ENCODE results near the gene PROSER3.

PROSER3 gene

DNA sequence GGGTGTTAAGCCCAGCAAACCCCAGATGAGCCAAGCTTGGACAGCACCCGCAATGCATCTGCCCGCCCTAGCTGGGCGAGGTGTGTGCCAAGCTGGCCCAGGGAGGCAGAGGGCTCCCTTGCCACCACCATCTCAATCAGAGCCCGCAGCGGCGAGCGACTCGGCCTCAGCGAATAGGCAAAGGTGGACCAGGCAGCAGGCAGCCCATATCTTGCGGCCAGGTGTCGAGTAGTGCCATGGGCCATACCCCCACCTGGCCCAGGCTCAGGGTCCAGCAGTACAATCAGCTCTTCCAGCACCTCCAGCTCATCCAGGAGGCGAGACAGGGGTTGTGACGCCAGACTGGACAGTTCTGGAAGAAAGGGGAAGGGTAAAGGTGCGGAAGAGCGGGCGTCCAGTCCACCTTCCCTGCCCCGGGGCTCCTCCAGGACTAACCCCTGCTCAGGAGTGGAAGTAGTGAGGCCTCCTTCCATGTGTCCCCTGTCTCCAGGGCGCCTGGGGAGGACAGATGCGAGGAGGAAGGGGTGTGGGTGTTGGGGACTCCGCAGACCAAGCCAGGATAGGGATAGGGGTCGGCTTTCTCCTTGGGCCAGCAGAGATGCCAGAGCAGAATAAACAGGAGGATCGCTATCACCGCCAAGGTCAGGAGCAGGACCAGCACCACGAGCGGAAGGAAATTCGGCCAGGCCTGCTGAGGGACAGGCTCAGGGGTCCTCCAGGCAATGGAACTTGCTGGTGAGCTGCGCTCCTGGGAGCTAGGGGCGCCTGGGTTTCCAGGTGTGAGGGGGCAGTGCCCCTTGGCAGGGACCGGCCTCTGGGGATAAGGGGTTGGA is 18.5 kb upstream of the PROSER3 start:
- Histone ChIP-seq H3K27ac (no peak overlapping the region), H3K36me3 (replicated peaks) (peaks cover 25% of the 10 kb centered on the region), H3K4me3 (ENCODE audit: low read depth, low read length) (peak overlapping the region; percentile 68), H3K27me3 (replicated peaks) (no peaks in the 10 kb centered on the region)
- in situ Hi-C loops (cut with HindIII; ENCODE audit: low pct_ligation_motif_present, low sequenced_read_pairs), result no loop called here
- no peak for DNase-seq
- TF ChIP-seq, protein P1, sequence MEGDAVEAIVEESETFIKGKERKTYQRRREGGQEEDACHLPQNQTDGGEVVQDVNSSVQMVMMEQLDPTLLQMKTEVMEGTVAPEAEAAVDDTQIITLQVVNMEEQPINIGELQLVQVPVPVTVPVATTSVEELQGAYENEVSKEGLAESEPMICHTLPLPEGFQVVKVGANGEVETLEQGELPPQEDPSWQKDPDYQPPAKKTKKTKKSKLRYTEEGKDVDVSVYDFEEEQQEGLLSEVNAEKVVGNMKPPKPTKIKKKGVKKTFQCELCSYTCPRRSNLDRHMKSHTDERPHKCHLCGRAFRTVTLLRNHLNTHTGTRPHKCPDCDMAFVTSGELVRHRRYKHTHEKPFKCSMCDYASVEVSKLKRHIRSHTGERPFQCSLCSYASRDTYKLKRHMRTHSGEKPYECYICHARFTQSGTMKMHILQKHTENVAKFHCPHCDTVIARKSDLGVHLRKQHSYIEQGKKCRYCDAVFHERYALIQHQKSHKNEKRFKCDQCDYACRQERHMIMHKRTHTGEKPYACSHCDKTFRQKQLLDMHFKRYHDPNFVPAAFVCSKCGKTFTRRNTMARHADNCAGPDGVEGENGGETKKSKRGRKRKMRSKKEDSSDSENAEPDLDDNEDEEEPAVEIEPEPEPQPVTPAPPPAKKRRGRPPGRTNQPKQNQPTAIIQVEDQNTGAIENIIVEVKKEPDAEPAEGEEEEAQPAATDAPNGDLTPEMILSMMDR (IDR thresholded peaks at IDR 0.05; ENCODE audit: low read depth, low read length, missing control alignments), result no peak

DNA sequence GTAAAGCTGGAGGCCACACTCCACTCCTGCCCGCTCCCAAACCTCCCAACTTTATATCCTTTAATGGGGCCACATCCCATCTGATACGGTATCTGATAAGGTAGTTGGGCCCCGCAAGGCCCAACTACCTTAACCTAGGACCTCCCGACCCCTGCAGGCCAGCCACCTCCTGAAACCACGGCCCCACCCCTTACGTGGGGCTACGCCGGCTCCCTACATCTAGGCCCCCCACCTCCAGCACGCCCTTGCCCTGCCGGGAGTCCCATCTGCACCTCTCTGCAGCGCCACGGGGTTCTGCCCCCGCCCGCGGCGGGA is 17.9 kb upstream of the PROSER3 start:
- no peak overlapping the region for H3K27ac ChIP-seq
- DNase-seq, result no peak
- TF ChIP-seq, protein P1 (IDR thresholded peaks at IDR 0.05; ENCODE audit: low read depth, low read length, missing control alignments), result no peak
- peak overlapping the region; percentile 68 for H3K4me3 ChIP-seq (ENCODE audit: low read depth, low read length)
- peaks cover 20% of the 10 kb centered on the region for H3K36me3 ChIP-seq (replicated peaks)
- in situ Hi-C loops (cut with HindIII; ENCODE audit: low pct_ligation_motif_present, low sequenced_read_pairs), result no loop called here
- H3K27me3 ChIP-seq (replicated peaks), result no peaks in the 10 kb centered on the region

DNA sequence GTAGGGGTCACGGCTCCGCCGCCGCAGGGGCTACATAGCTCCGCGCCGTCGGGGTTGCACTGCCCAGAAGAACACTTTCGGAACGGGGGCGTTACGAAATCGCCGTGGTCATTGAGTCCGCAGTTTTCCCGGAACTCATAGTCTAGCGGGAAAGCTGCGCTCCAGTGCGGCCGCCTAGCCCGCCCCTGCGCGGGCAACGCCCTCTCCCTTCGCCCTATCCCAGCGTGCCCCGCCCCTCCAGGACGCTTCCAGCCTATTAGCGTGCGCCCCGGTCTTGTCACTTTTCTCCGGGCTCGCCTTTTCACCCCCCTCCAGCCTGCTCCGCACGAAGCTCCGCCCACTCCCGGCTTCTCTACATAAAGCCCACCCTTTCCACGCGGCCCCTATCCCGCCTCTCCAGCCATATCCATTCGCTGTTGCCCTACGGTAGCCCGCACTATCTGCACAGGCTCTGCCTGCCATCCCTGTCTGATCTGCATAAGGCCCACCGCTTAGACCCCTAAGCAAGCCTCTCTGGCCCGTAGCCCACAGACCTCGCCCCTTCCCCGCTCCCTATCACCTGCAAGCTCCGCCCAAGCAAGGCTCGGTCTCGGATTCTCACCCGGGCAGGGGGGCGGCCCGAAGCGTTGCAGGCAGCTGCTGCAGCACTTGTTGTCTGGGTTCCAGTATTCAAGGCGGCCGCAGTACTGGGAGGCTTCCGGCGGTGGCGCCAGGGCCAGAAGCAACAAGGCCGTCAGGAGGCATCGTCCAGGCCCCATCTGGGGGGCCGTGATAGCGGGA is 17.4 kb upstream of the PROSER3 start:
- Histone ChIP-seq H3K27me3 (replicated peaks) (no peaks in the 10 kb centered on the region), H3K27ac (peak overlapping the region; percentile 48), H3K36me3 (replicated peaks) (peaks cover 19% of the 10 kb centered on the region), H3K4me3 (ENCODE audit: low read depth, low read length) (peak overlapping the region; percentile 68)
- in situ Hi-C loops (cut with HindIII; ENCODE audit: low pct_ligation_motif_present, low sequenced_read_pairs), result no loop called here
- TF ChIP-seq, protein P1 (IDR thresholded peaks at IDR 0.05; ENCODE audit: low read depth, low read length, missing control alignments), result peak; percentile 41
- peak; percentile 97 for DNase-seq

DNA sequence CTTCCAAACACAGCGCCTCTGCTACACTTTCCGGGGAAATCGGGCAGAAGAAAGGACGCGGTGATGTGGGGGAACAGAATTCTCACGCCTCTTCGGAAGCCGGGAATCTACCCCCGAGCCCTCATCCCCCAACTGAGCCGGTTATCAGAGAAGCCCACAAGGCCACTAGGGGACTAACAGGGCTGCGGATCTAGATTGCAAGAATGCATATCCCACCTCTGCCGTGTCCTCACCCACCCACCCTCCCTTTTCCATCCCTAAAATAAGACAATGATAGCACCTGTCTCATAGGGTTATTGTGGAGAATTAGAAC is 16.8 kb upstream of the PROSER3 start:
- in situ Hi-C loops (cut with HindIII; ENCODE audit: low pct_ligation_motif_present, low sequenced_read_pairs), result no loop called here
- DNase-seq, result no peak
- TF ChIP-seq, protein P1 (IDR thresholded peaks at IDR 0.05; ENCODE audit: low read depth, low read length, missing control alignments), result no peak
- Histone ChIP-seq H3K27me3 (replicated peaks) (no peaks in the 10 kb centered on the region), H3K27ac (peak overlapping the region; percentile 48), H3K36me3 (replicated peaks) (peaks cover 19% of the 10 kb centered on the region), H3K4me3 (ENCODE audit: low read depth, low read length) (peak overlapping the region; percentile 68)

DNA sequence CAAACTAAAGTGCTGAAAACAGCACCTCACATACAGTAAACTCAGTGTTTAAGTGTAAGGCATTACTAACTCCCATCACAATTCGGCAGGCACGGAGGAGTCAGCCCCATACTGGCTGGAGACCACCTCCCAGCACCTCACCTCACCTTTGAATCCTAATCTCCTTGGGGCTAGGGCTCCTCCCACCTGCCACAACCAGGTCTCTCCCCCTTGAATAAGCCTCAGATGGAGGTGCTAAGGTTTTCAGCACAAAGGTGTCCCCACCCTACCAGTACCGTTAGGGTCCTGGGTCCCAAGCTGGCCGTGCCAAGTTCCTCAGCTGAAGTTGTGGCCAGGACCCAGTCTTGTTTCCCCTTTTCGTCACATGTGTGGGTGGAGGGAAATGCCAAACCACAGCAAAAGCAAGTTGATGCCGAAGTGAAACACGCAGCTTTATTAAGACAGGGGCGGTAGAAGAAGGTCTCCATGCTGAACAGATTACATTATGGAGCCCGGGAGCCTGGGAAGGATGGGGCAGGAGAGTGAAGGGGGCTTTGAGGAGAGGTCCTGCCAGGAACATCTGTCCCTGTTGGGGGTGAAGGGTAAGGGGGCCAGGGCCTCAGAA is 15.8 kb upstream of the PROSER3 start, which contains the start of gene IGFLR1:
TSS of gene IGFLR1 (minus strand) at position 332 of the 604 bp plus-strand sequence. CDS start 1,272 bp downstream, outside the sequence.
- no peak for DNase-seq
- Histone ChIP-seq H3K27me3 (replicated peaks) (no peaks in the 10 kb centered on the region), H3K36me3 (replicated peaks) (peaks cover 14% of the 10 kb centered on the region), H3K27ac (no peak within 1 kb of the TSS), H3K4me3 (ENCODE audit: low read depth, low read length) (no peak within 1 kb of the TSS)
- in situ Hi-C loops (cut with HindIII; ENCODE audit: low pct_ligation_motif_present, low sequenced_read_pairs), result no loop called here
- TF ChIP-seq, protein P1 (IDR thresholded peaks at IDR 0.05; ENCODE audit: low read depth, low read length, missing control alignments), result no peak

Data from brain microvascular endothelial cell (primary cell).